Measurements from ENCODE around the gene OR11H6. TPM values are rescaled to one million over a fixed set of nuclear protein-coding genes. Genes with fewer than 3 reads are reported as not detected.

The OR11H6 gene
- total RNA-seq, 2 experiments from 2014 or later: not detected

Other genes with a start within 250 kb of the OR11H6 start
- gene OR4K15, start 248.1 kb upstream of the OR11H6 start, total RNA-seq: not detected
- not detected for gene OR4Q2, start 221.5 kb upstream of the OR11H6 start, total RNA-seq
- gene OR4K14, start 204.4 kb upstream of the OR11H6 start, total RNA-seq: not detected
- not detected for gene OR4K13, start 187.7 kb upstream of the OR11H6 start, total RNA-seq
- gene OR4L1, start 163.7 kb upstream of the OR11H6 start, total RNA-seq: not detected
- gene OR4K17, start 113.0 kb upstream of the OR11H6 start, total RNA-seq: not detected
- not detected for gene OR4N5, start 84.9 kb upstream of the OR11H6 start, total RNA-seq
- not detected for gene OR11G2, start 32.8 kb upstream of the OR11H6 start, total RNA-seq
- gene OR11H7, start 5.3 kb downstream of the OR11H6 start, total RNA-seq: not detected
- not detected for gene OR11H4, start 15.6 kb downstream of the OR11H6 start, total RNA-seq
- gene TTC5, start 82.2 kb downstream of the OR11H6 start, total RNA-seq: 10 to 100 TPM; 20.5 to 21.2 TPM
- gene CCNB1IP1, start 109.6 kb downstream of the OR11H6 start, total RNA-seq: 10 to 100 TPM; 39.3 to 43.4 TPM
- 10 to 100 TPM; 27.1 to 28.7 TPM for gene PARP2, start 119.9 kb downstream of the OR11H6 start, total RNA-seq
- gene TEP1, start 189.8 kb downstream of the OR11H6 start, total RNA-seq: 10 to 100 TPM; 60.7 to 63.5 TPM
- under 1 TPM in 1 of 2 experiments, not detected in 1; 0.05 TPM for gene KLHL33, start 212.5 kb downstream of the OR11H6 start, total RNA-seq
- 10 to 100 TPM; 35.8 to 40.3 TPM for gene OSGEP, start 231.1 kb downstream of the OR11H6 start, total RNA-seq
- 100 to 1,000 TPM in 1 of 2 experiments, 10 to 100 TPM in 1; 91.9 to 103 TPM for gene APEX1, start 231.5 kb downstream of the OR11H6 start, total RNA-seq
- 10 to 100 TPM; 39.5 to 42.9 TPM for gene PIP4P1, start 237.7 kb downstream of the OR11H6 start, total RNA-seq
- gene PNP, start 245.7 kb downstream of the OR11H6 start, total RNA-seq: 100 to 1,000 TPM; 207 to 210 TPM

Measured in activated CD4-positive, alpha-beta memory T cell treated with anti-CD3 and anti-CD28 coated beads, Interleukin-2, amount 10 ng/mL, durations not matched to agents 7 days and 5 days (primary cell).